A549 (cell line): ENCODE measurements around the gene ADCY3. TPM values are rescaled to one million over a fixed set of nuclear protein-coding genes. Genes with fewer than 3 reads are reported as not detected.

ENCODE experiments used
- ATAC-seq, 2 experiments: fragments of 200-7000 bp in 1 of 2; fragments of >200 bp in 1 of 2; cut with Nextera tagmentation in 1 of 2; cut with Tn5 transposase in 1 of 2; 3 replicates each; pipeline versions ENCODE4 v1.8.0 to v1.9.1; 2018 to 2020; ENCODE audit warnings: mild to moderate bottlenecking in 1 of 2, moderate library complexity in 1 of 2
- CTCF ChIA-PET: fragments of 300-600 bp; sonication (Branson Sonifier 250); formaldehyde crosslinking; extraction: SDS; loops from one replicate; lab custom pipeline; 2021; ENCODE audit warnings: antibody characterized with exemption, inconsistent platforms; lab: Yijun Ruan, JAX
- POLR2A ChIA-PET: fragments of 350-600 bp; formaldehyde crosslinking; extraction: SDS; loops from one replicate; lab custom pipeline; 2021; ENCODE audit warnings: antibody characterized with exemption, inconsistent platforms; lab: Yijun Ruan, JAX
- DNase-seq, 2 experiments: peaks; one replicate each; pipeline versions ENCODE4 v3.0.0 to v3.0.0-alpha.2; 2011 to 2016; ENCODE audit warnings: low read depth in 1 of 2, low spot score in 1 of 2
- FAIRE-seq: peaks from 2 replicates; lab custom pipeline; 2011; peaks lifted over from hg19 to GRCh38; lab: Jason Lieb, UNC
- H3K27ac ChIP-seq, 2 experiments: fragments of >200 bp; sonication (Bioruptor Twin); formaldehyde crosslinking; 3 replicates each; pipeline ENCODE4 v1.5.1; 2016 to 2017
- H3K4me1 ChIP-seq: fragments of >200 bp; sonication (Bioruptor Twin); formaldehyde crosslinking; 3 replicates; pipeline ENCODE4 v1.6.1; 2016
- H3K4me2 ChIP-seq: fragments of >200 bp; sonication (Bioruptor Twin); formaldehyde crosslinking; 3 replicates; pipeline ENCODE4 v1.6.1; 2016
- H3K4me3 ChIP-seq: fragments of >200 bp; sonication (Bioruptor Twin); formaldehyde crosslinking; 3 replicates; pipeline ENCODE4 v1.5.1; 2016
- H3K9me3 ChIP-seq: fragments of >200 bp; sonication (Bioruptor Twin); formaldehyde crosslinking; 3 replicates; pipeline ENCODE4 v1.6.1; 2016
- BCL3 ChIP-seq: fragments of >200 bp; sonication (Bioruptor Twin); formaldehyde crosslinking; IDR thresholded peaks from 3 replicates; pipeline ENCODE4 v1.6.1; 2016
- CHD2 ChIP-seq: fragments of 150-350 bp; IDR thresholded peaks from 2 replicates; pipeline ENCODE4 v1.6.1; 2014; ENCODE audit warnings: low read length; ENCODE audit not compliant: partially characterized antibody
- CHD4 ChIP-seq: fragments of 200-600 bp; sonication (generic); IDR thresholded peaks from 2 replicates; pipeline ENCODE4 v1.6.1; 2016; ENCODE audit warnings: antibody characterized with exemption, mild to moderate bottlenecking, borderline replicate concordance
- E2F6 ChIP-seq: IDR thresholded peaks from 2 replicates; pipeline ENCODE4 v1.6.1; 2012; ENCODE audit warnings: low read depth, borderline replicate concordance
- ELK1 ChIP-seq: fragments of 150-350 bp; IDR thresholded peaks from 2 replicates; pipeline ENCODE4 v1.6.1; 2014; ENCODE audit warnings: low read depth, mild to moderate bottlenecking, low read length
- ESRRA ChIP-seq: fragments of 150-350 bp; IDR thresholded peaks from 2 replicates; pipeline ENCODE4 v1.6.1; 2014; ENCODE audit warnings: mild to moderate bottlenecking, low read length, borderline replicate concordance
- FOSL2 ChIP-seq, 2 experiments: fragments of 450-650 bp in 1 of 2; fragments of >200 bp in 1 of 2; sonication (Bioruptor Twin) in 1 of 2; formaldehyde crosslinking; IDR thresholded peaks; 2 replicates each; pipeline versions ENCODE4 v1.5.0 to v1.6.1; 2016 to 2020; ENCODE audit warnings: mild to moderate bottlenecking in 1 of 2, moderate library complexity in 1 of 2
- HES2 ChIP-seq: fragments of >200 bp; sonication (Bioruptor Twin); formaldehyde crosslinking; IDR thresholded peaks from 2 replicates; pipeline ENCODE4 v1.6.1; 2016
- HEYL ChIP-seq: fragments of 250-450 bp; sonication (Bioruptor Pico); IDR thresholded peaks from 2 replicates; pipeline ENCODE4 v1.8.0; 2021; ENCODE audit warnings: mild to moderate bottlenecking, moderate library complexity
- HMGXB4 ChIP-seq: fragments of 250-450 bp; sonication (Bioruptor Pico); IDR thresholded peaks from 2 replicates; pipeline ENCODE4 v1.5.0; 2021; ENCODE audit warnings: mild to moderate bottlenecking, moderate library complexity, borderline replicate concordance
- HOXA7 ChIP-seq: fragments of 250-450 bp; sonication (Bioruptor Pico); IDR thresholded peaks from 2 replicates; pipeline ENCODE4 v1.5.0; 2020; ENCODE audit warnings: mild to moderate bottlenecking, moderate library complexity
- HOXB5 ChIP-seq: fragments of 250-450 bp; sonication (Bioruptor Pico); IDR thresholded peaks from 2 replicates; pipeline ENCODE4 v1.5.0; 2020; ENCODE audit warnings: mild to moderate bottlenecking, moderate library complexity
- KDM5A ChIP-seq: fragments of 200-600 bp; sonication (generic); IDR thresholded peaks from 2 replicates; pipeline ENCODE4 v1.6.1; 2016; ENCODE audit warnings: antibody characterized with exemption, mild to moderate bottlenecking
- PBX3 ChIP-seq: IDR thresholded peaks from 2 replicates; pipeline ENCODE4 v1.6.1; 2012
- POLR2A ChIP-seq: IDR thresholded peaks from 2 replicates; pipeline ENCODE4 v1.6.1; 2012; ENCODE audit warnings: mild to moderate bottlenecking, low read length
- SMC3 ChIP-seq: fragments of >200 bp; sonication (Bioruptor Twin); formaldehyde crosslinking; IDR thresholded peaks from 3 replicates; pipeline ENCODE4 v1.6.1; 2018; ENCODE audit warnings: inconsistent platforms
- ZC3H11A ChIP-seq: fragments of 450-650 bp; IDR thresholded peaks from 2 replicates; pipeline ENCODE4 v1.6.1; 2014; ENCODE audit warnings: antibody characterized with exemption, mild to moderate bottlenecking
- ZSCAN20 ChIP-seq: fragments of 250-450 bp; sonication (Bioruptor Pico); IDR thresholded peaks from 2 replicates; pipeline ENCODE4 v1.8.0; 2022; ENCODE audit warnings: mild to moderate bottlenecking, moderate library complexity
- whole genome bisulfite sequencing: methylation state at CpG from one replicate; pipeline ENCODE4 v1.1.6; 2017; ENCODE audit errors: missing lambda C conversion rate; 5-methylcytosine and 5-hydroxymethylcytosine counted together
- polyA plus RNA-seq, 4 experiments: library from polyadenylated mRNA; depleted of rRNA in 3 of 4; stranded (reverse); fragments of >200 nt; fragmentation: RNase III in 1 of 4; extraction: RNeasy Plus Mini Kit Qiagen cat#74134 plus additional on column Dnase treatment in 1 of 4; gene quantifications; 2 replicates in 3 of 4; 3 replicates in 1 of 4; pipeline ENCODE4 v1.2.3, GENCODE V29; 2011 to 2017

Gene ADCY3
- polyA plus RNA-seq, 2 of the 4 experiments (the other 2 are of a cell fraction): 37.4 to 65.4 TPM

- ATAC-seq (no peak), FAIRE-seq (no peak), DNase-seq (no peak)
- H3K9me3 ChIP-seq: no peaks in the 10 kb centered on the region
- ChIA-PET POLR2A (interaction anchor here (1.3 kb wide), 1 partner anchor 9 kb away, joined by 3 read pairs; the partner anchor contains the start of genes CENPO and PTRHD1), CTCF (interaction anchor here (1.0 to 1.9 kb wide), 2 partner anchors 9 kb away, joined by 4 to 6 read pairs; partner anchors contain the start of genes CENPO and PTRHD1)
- H3K4me3 ChIP-seq: no peak overlapping the region
- no peak overlapping the region for H3K27ac ChIP-seq
- TF ChIP-seq HMGXB4: no peak
- TF ChIP-seq ESRRA: no peak
- no peak for TF ChIP-seq CHD4
- TF ChIP-seq HOXB5 (CRISPR knock-in tag): no peak
- TF ChIP-seq HEYL (CRISPR knock-in tag): no peak
- no peak for TF ChIP-seq BCL3
- TF ChIP-seq HES2: no peak
- TF ChIP-seq ELK1: no peak
- TF ChIP-seq POLR2A: no peak
- no peak for TF ChIP-seq KDM5A
- TF ChIP-seq PBX3: no peak
- TF ChIP-seq ZC3H11A: no peak
- WGBS: 93% methylated on average over 3 of the region's 3 CpGs
- H3K4me1 ChIP-seq: no peaks in the 10 kb centered on the region
- H3K4me2 ChIP-seq: no peak overlapping the region
Observed at GRCh38 chr2:24783641-24784040, 136.4 kb downstream of the ADCY3 start.

GRCh38 chr2:24779116-24779515 lies 140.9 kb downstream of the ADCY3 start:
- FAIRE-seq (no peak), DNase-seq (peak in 1 of 2 experiments; percentile 25), ATAC-seq (no peak)
- TF ChIP-seq CHD2 (no peak), FOSL2 (IDR thresholded peaks at IDR 0.05) (no peak), FOSL2 (CRISPR knock-in tag; IDR thresholded peaks at IDR 0.05) (no peak), SMC3 (no peak), E2F6 (no peak), HOXA7 (CRISPR knock-in tag) (no peak), KDM5A (no peak), ZSCAN20 (no peak)
- no peaks in the 10 kb centered on the region for H3K4me1 ChIP-seq
- no peak overlapping the region for H3K4me2 ChIP-seq
- POLR2A ChIA-PET: interaction anchor here (0.7 to 2.2 kb wide), 2 partner anchors 14 to 17 kb away, joined by 3 to 9 read pairs; partner anchors contain the start of genes CENPO and PTRHD1
- 91% methylated on average over 2 of the region's 2 CpGs for WGBS
- H3K27ac ChIP-seq: no peak overlapping the region
- CTCF ChIA-PET: interaction anchor here (0.6 to 4.7 kb wide), 9 partner anchors 10 to 421 kb away, joined by 3 to 34 read pairs (median 3); partner anchors contain the start of genes CENPO and PTRHD1
- H3K4me3 ChIP-seq: no peak overlapping the region
- H3K9me3 ChIP-seq: no peaks in the 10 kb centered on the region
